Dendritic cell treated with granulocyte-macrophage colony-stimulating factor and Interleukin-4, amounts not matched to agents 40 ng/mL and 50 ng/mL, for 4 days (primary cell): ENCODE data around the gene GEN1.
A peak's percentile ranks its signal among the peaks of the same experiment; 100 is the strongest.

Experiments
- H3K27ac Mint-ChIP-seq: one replicate; pipeline ENCODE4 v1.8.0; 2022; ENCODE audit warnings: mild to moderate bottlenecking, mixed read lengths
- H3K27me3 Mint-ChIP-seq: one replicate; pipeline ENCODE4 v1.8.0; 2022; ENCODE audit warnings: mild to moderate bottlenecking, mixed read lengths
- H3K36me3 Mint-ChIP-seq: one replicate; pipeline ENCODE4 v1.8.0; 2022; ENCODE audit warnings: low read depth, mixed read lengths
- H3K4me1 Mint-ChIP-seq: one replicate; pipeline ENCODE4 v1.8.0; 2022; ENCODE audit warnings: low read depth, mixed read lengths
- H3K4me3 Mint-ChIP-seq: one replicate; pipeline ENCODE4 v1.8.0; 2022; ENCODE audit warnings: mild to moderate bottlenecking, moderate library complexity, mixed read lengths
- H3K9me3 Mint-ChIP-seq: one replicate; pipeline ENCODE4 v1.8.0; 2022; ENCODE audit warnings: mixed read lengths
- intact Hi-C: fragments of 100-400 bp; cut with micrococcal nuclease; formaldehyde crosslinking; loops from one replicate; pipeline ENCODE4 v1.15.0; 2022

GEN1 gene

GRCh38 chr2:17735864-17736263 lies 18.1 kb upstream of the GEN1 start:
- Mint-ChIP-seq H3K27me3 (no peaks in the 10 kb centered on the region), H3K27ac (no peak overlapping the region), H3K4me3 (no peak overlapping the region), H3K36me3 (peaks cover 79% of the 10 kb centered on the region), H3K9me3 (no peaks in the 10 kb centered on the region), H3K4me1 (no peaks in the 10 kb centered on the region)
- intact Hi-C loops = no loop called here

DNA sequence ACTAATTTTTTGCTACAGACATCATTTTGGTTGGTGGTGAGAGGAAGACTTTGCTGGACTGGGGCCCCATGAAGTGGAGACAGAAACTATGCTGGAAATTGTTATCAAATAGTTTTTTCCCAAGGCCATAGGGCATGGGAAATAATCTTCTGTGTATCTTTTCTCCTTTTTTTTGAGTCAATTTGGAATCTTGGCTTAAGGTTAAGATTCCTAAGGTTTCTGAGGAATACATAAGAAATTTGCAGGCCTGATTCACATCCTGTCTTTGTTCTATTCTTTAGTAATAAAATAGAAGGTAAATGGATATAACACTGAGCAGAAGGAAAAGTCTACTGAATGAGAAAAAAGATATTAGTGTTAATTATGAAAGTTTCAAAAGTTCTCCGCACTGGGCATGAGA lies 16.9 kb upstream of the GEN1 start:
- H3K4me3 Mint-ChIP-seq = no peak overlapping the region
- intact Hi-C loops = no loop called here
- no peak overlapping the region for H3K27ac Mint-ChIP-seq
- peaks cover 72% of the 10 kb centered on the region for H3K36me3 Mint-ChIP-seq
- no peaks in the 10 kb centered on the region for H3K9me3 Mint-ChIP-seq
- no peaks in the 10 kb centered on the region for H3K27me3 Mint-ChIP-seq
- H3K4me1 Mint-ChIP-seq = no peaks in the 10 kb centered on the region

DNA sequence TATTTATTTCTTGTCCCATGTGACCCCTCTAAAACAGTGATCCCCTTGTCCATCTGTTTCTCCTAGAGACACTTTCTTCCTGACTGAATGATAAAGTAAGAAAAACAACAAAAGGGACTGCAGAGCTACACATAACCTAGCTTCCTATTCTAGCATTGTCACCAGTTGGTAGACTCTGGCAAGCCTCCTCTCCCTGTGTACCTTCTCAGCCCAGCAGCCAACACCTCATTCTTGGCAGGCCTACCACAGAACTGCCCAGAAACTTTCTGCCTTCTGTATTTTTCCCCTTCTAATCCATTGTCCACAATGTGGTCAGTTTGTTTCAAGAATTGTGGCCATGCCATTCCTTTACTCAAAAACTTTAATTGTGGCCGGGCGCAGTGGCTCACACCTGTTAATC lies 13.7 kb upstream of the GEN1 start:
- H3K27ac Mint-ChIP-seq = no peak overlapping the region
- H3K4me1 Mint-ChIP-seq = no peaks in the 10 kb centered on the region
- intact Hi-C loops = no loop called here
- no peaks in the 10 kb centered on the region for H3K27me3 Mint-ChIP-seq
- H3K4me3 Mint-ChIP-seq = no peak overlapping the region
- no peaks in the 10 kb centered on the region for H3K9me3 Mint-ChIP-seq
- H3K36me3 Mint-ChIP-seq = peaks cover 65% of the 10 kb centered on the region

DNA sequence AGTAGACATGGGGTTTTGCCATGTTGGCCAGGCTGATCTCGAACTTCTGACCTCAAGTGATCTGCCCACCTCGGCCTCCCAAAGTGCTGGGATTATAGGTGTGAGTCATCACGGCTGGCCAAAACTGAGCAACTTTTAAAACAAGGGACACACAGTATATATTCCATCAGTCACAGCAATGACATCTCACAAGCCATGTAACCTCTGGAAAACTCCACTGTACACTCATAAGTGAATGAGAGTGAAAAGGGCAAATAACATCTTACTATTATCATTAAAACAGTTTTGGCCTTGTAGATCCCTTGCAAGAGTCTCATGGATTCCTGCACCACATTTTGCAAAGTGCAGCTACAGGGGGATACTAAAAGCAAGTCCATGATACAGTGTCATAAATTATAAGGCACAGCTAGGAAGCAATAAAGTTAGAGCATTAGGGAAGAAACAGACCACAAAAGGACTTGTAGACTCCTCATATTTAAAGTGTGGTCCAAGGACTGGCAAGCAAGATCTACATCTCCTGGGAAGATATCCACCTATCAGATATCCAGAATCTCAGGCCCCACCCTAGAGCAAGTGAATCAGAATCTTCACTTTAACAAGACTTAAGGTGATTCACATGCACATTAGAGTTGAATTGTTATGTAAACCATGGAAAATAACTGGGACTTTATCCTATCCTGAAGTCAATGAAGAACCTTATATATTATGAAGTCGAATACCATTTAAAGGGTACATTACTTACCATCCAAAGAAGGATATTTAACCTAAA lies 6.1 kb upstream of the GEN1 start:
- H3K36me3 Mint-ChIP-seq = peaks cover 9% of the 10 kb centered on the region
- intact Hi-C loops = loop anchor here (5.0 kb wide), 1 partner anchor 51 kb away; no protein-coding TSS in a partner anchor
- no peak overlapping the region for H3K27ac Mint-ChIP-seq
- H3K4me1 Mint-ChIP-seq = peaks cover 10% of the 10 kb centered on the region
- H3K4me3 Mint-ChIP-seq = no peak overlapping the region
- H3K27me3 Mint-ChIP-seq = no peaks in the 10 kb centered on the region
- H3K9me3 Mint-ChIP-seq = no peaks in the 10 kb centered on the region

- Mint-ChIP-seq H3K27me3 (no peaks in the 10 kb centered on the region), H3K27ac (no peak overlapping the region), H3K4me3 (no peak overlapping the region), H3K9me3 (no peaks in the 10 kb centered on the region), H3K4me1 (peaks cover 10% of the 10 kb centered on the region), H3K36me3 (peaks cover 14% of the 10 kb centered on the region)
- intact Hi-C loops = loop anchor here (5.0 kb wide), 1 partner anchor 51 kb away; no protein-coding TSS in a partner anchor
These were observed 5.2 kb upstream of the GEN1 start for GRCh38 chr2:17748745-17749144.

- H3K4me1 Mint-ChIP-seq = peaks cover 15% of the 10 kb centered on the region
- H3K9me3 Mint-ChIP-seq = no peaks in the 10 kb centered on the region
- intact Hi-C loops = loop anchor here (5.0 kb wide), 2 partner anchors 53 to 62 kb away; no protein-coding TSS in a partner anchor
- H3K27me3 Mint-ChIP-seq = no peaks in the 10 kb centered on the region
- H3K27ac Mint-ChIP-seq = no peak overlapping the region
- H3K4me3 Mint-ChIP-seq = no peak overlapping the region
- peaks cover 15% of the 10 kb centered on the region for H3K36me3 Mint-ChIP-seq
These were observed 4.0 kb upstream of the GEN1 start for GRCh38 chr2:17749753-17750438.

DNA sequence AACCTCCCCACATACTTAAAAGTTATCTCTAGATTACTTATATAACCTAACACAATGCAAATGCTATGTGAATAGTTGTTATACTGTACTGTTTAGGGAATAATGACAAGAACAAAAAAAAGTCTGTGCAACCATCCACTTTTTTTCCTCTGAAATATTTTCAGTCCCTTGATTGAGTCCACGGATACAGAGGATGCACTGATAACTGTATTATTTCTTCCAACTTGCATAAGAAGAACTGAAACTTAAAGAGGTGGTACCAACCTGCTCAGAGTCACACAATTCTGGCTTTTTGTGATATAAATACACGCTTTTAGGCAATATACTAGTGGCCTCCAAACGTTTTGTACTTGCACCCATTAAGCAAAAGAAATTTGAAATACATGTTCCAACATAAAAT lies 1.7 kb upstream of the GEN1 start:
- peaks cover 13% of the 10 kb centered on the region for H3K36me3 Mint-ChIP-seq
- peaks cover 17% of the 10 kb centered on the region for H3K4me1 Mint-ChIP-seq
- no peaks in the 10 kb centered on the region for H3K27me3 Mint-ChIP-seq
- intact Hi-C loops = loop anchor here (5.0 kb wide), 1 partner anchor 60 kb away; no protein-coding TSS in a partner anchor
- H3K27ac Mint-ChIP-seq = no peak overlapping the region
- H3K9me3 Mint-ChIP-seq = no peaks in the 10 kb centered on the region
- no peak overlapping the region for H3K4me3 Mint-ChIP-seq

- Mint-ChIP-seq H3K4me1 (peaks cover 18% of the 10 kb centered on the region), H3K27me3 (no peaks in the 10 kb centered on the region)
- intact Hi-C loops = loop anchor here (5.0 kb wide), 1 partner anchor 59 kb away; no protein-coding TSS in a partner anchor
These were observed 791 bp upstream of the GEN1 start for GRCh38 chr2:17752892-17753802.

DNA sequence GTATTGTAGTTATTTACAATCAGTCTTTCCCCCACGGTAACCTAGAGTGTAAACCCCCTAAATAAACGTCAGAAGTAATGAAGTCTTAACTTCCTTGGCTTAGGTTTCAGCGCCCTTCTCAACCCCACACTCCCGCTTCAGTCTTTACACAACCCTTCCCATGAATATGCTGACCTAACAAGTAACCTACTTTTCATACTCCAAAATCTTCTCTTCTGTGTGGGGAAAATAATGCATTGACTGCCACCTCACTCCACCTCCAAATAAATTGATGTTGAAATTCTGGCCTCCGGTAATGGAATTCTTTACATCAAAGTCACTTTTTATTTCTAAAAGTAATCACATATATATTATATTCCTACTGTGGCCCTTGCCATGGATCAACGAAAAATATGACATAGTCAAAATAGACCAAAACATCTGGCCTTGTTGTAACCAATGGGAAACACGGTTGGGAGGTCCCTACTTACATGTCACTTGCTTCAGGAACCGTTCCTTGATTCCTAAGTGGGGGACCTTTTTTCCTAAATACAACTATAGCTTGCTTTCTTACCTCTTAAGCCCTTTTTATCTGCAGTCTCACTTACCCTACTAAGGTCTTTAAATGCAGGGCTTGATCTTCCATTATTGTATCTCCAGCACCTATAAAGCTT lies 961 bp downstream of the GEN1 start:
- H3K36me3 Mint-ChIP-seq = peaks cover 13% of the 10 kb centered on the region
- H3K4me3 Mint-ChIP-seq = peak overlapping the region; percentile 96
- no peaks in the 10 kb centered on the region for H3K27me3 Mint-ChIP-seq
- intact Hi-C loops = loop anchor here (5.0 kb wide), 1 partner anchor 57 kb away; no protein-coding TSS in a partner anchor
- H3K9me3 Mint-ChIP-seq = no peaks in the 10 kb centered on the region
- peaks cover 31% of the 10 kb centered on the region for H3K4me1 Mint-ChIP-seq
- peak overlapping the region; percentile 99 for H3K27ac Mint-ChIP-seq

More at GRCh38 chr2:17752892-17753802, 791 bp upstream of the GEN1 start:
- no peaks in the 10 kb centered on the region for H3K9me3 Mint-ChIP-seq
- peaks cover 13% of the 10 kb centered on the region for H3K36me3 Mint-ChIP-seq
- H3K4me3 Mint-ChIP-seq = peak overlapping the region; percentile 96
- peak overlapping the region; percentile 99 for H3K27ac Mint-ChIP-seq

DNA sequence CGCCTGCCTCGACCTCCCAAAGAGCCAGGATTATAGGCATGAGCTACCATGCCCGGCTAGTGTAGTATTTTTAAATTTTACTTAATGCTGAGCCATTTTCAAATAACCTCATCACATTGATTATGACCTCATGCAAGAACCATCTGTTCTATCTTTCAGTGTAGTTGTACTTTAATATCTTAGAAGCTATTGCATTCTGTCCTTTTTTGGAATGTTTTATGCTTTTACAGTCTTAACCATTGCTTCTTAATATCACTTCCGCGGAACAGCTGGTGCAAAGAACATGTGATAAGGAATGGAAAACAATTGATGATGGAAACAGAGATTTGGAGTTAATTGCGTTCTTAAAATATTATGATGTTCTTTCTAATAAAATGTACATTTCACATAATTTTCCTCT lies 2.7 kb downstream of the GEN1 start:
- intact Hi-C loops = no loop called here
- no peaks in the 10 kb centered on the region for H3K27me3 Mint-ChIP-seq
- peaks cover 33% of the 10 kb centered on the region for H3K4me1 Mint-ChIP-seq
- H3K4me3 Mint-ChIP-seq = no peak overlapping the region
- H3K9me3 Mint-ChIP-seq = no peaks in the 10 kb centered on the region
- H3K27ac Mint-ChIP-seq = no peak overlapping the region
- H3K36me3 Mint-ChIP-seq = peaks cover 20% of the 10 kb centered on the region

GRCh38 chr2:17757321-17757720 lies 3.4 kb downstream of the GEN1 start:
- intact Hi-C loops = no loop called here
- no peaks in the 10 kb centered on the region for H3K9me3 Mint-ChIP-seq
- peaks cover 31% of the 10 kb centered on the region for H3K4me1 Mint-ChIP-seq
- no peak overlapping the region for H3K4me3 Mint-ChIP-seq
- H3K36me3 Mint-ChIP-seq = peaks cover 20% of the 10 kb centered on the region
- no peaks in the 10 kb centered on the region for H3K27me3 Mint-ChIP-seq
- no peak overlapping the region for H3K27ac Mint-ChIP-seq

GRCh38 chr2:17758118-17758517 lies 4.2 kb downstream of the GEN1 start:
- no peak overlapping the region for H3K4me3 Mint-ChIP-seq
- no peaks in the 10 kb centered on the region for H3K27me3 Mint-ChIP-seq
- H3K4me1 Mint-ChIP-seq = peaks cover 35% of the 10 kb centered on the region
- no peaks in the 10 kb centered on the region for H3K9me3 Mint-ChIP-seq
- no peak overlapping the region for H3K27ac Mint-ChIP-seq
- peaks cover 20% of the 10 kb centered on the region for H3K36me3 Mint-ChIP-seq
- intact Hi-C loops = no loop called here

DNA sequence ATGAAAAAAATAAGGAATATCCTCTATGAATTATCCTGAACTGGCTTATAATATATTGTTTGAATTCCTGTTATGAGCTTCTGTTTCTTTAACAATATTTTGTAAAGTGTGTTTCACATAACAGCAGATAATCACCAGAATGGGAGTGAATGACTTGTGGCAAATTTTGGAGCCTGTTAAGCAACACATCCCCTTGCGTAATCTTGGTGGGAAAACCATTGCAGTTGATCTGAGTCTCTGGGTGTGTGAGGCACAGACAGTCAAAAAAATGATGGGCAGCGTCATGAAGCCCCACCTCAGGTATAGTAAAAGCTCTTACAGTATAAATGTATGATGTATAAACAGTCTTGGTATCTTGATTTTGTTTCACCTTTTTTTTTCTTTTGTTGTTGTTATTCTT lies 5.9 kb downstream of the GEN1 start:
- intact Hi-C loops = no loop called here
- peaks cover 41% of the 10 kb centered on the region for H3K4me1 Mint-ChIP-seq
- H3K36me3 Mint-ChIP-seq = peaks cover 8% of the 10 kb centered on the region
- no peaks in the 10 kb centered on the region for H3K27me3 Mint-ChIP-seq
- H3K4me3 Mint-ChIP-seq = no peak overlapping the region
- H3K9me3 Mint-ChIP-seq = no peaks in the 10 kb centered on the region
- H3K27ac Mint-ChIP-seq = no peak overlapping the region
